HepG2 (cell line): ENCODE data around the gene ZNF33A. TPM values are rescaled to one million over a fixed set of nuclear protein-coding genes. Genes with fewer than 3 reads are reported as not detected.

ENCODE experiments used
- ARHGAP35 ChIP-seq: sonication (generic); formaldehyde crosslinking; IDR thresholded peaks from 2 replicates; pipeline ENCODE4 v1.9.0; 2022; ENCODE audit warnings: mild to moderate bottlenecking, inconsistent platforms, moderate library complexity, missing genetic modification reagents, borderline replicate concordance
- CENPX ChIP-seq: sonication (generic); formaldehyde crosslinking; IDR thresholded peaks from 2 replicates; pipeline ENCODE4 v1.9.0; 2021; ENCODE audit warnings: mild to moderate bottlenecking, missing genetic modification reagents, moderate library complexity
- CHD4 ChIP-seq: fragments of 200-600 bp; sonication (generic); IDR thresholded peaks from 2 replicates; pipeline ENCODE4 v1.7.0; 2017; ENCODE audit warnings: mild to moderate bottlenecking, low read length, borderline replicate concordance
- DNMT3B ChIP-seq: conservative IDR thresholded peaks from 2 replicates; pipeline ENCODE4 v1.6.1; 2016; ENCODE audit warnings: missing biosample characterization, control low read depth
- IRF2 ChIP-seq: IDR thresholded peaks from 2 replicates; pipeline ENCODE4 v1.6.1; 2018; ENCODE audit warnings: missing genetic modification reagents, missing compliant biosample characterization
- JUND ChIP-seq: sonication (generic); formaldehyde crosslinking; IDR thresholded peaks from 2 replicates; pipeline ENCODE4 v1.8.0; 2022; ENCODE audit warnings: mild to moderate bottlenecking, missing genetic modification reagents
- NCOA5 ChIP-seq: sonication (generic); formaldehyde crosslinking; IDR thresholded peaks from 2 replicates; pipeline ENCODE4 v1.4.0; 2020; ENCODE audit warnings: missing genetic modification reagents
- RELA ChIP-seq: sonication (generic); formaldehyde crosslinking; IDR thresholded peaks from 2 replicates; pipeline ENCODE4 v1.4.0; 2020; ENCODE audit warnings: missing genetic modification reagents
- SPEN ChIP-seq: sonication (generic); formaldehyde crosslinking; IDR thresholded peaks from 2 replicates; pipeline ENCODE4 v1.5.1; 2020; ENCODE audit warnings: low read depth, mild to moderate bottlenecking, missing genetic modification reagents
- ZIK1 ChIP-seq: sonication (generic); formaldehyde crosslinking; IDR thresholded peaks from 2 replicates; pipeline ENCODE4 v1.5.0; 2020; ENCODE audit warnings: mild to moderate bottlenecking, low read depth, missing genetic modification reagents, borderline replicate concordance
- ZNF350 ChIP-seq: sonication (generic); formaldehyde crosslinking; IDR thresholded peaks from 2 replicates; pipeline ENCODE4 v1.4.0; 2020; ENCODE audit warnings: mild to moderate bottlenecking, low read depth, missing genetic modification reagents, borderline replicate concordance
- ZNF44 ChIP-seq: sonication (generic); formaldehyde crosslinking; IDR thresholded peaks from 2 replicates; pipeline ENCODE4 v1.5.1; 2020; ENCODE audit warnings: mild to moderate bottlenecking, missing genetic modification reagents
- ZNF678 ChIP-seq: sonication (generic); formaldehyde crosslinking; IDR thresholded peaks from 2 replicates; pipeline ENCODE4 v1.4.0; 2020; ENCODE audit warnings: mild to moderate bottlenecking, missing genetic modification reagents
- ZNF761 ChIP-seq: sonication (generic); formaldehyde crosslinking; conservative IDR thresholded peaks from 2 replicates; pipeline ENCODE4 v1.4.0; 2020; ENCODE audit warnings: mild to moderate bottlenecking, missing genetic modification reagents
- polyA plus RNA-seq, 8 experiments: library from polyadenylated mRNA; depleted of rRNA in 3 of 8; stranded (reverse) in 7 of 8; unstranded in 1 of 8; fragments of >200 nt; fragmentation: Illumina TruSeq in 4 of 8; extraction: Trizol in 4 of 8; gene quantifications; 2 replicates each; pipeline versions ENCODE4 v1.2.1 to v1.2.3, GENCODE V29; 2011 to 2016; ENCODE audit warnings: low read depth in 4 of 8, missing spikeins in 1 of 8, mixed read lengths in 1 of 8; ENCODE audit not compliant: insufficient read depth in 1 of 8
- total RNA-seq, 5 experiments: library from RNA; depleted of rRNA; stranded (reverse); fragments of >200 nt; fragmentation: Illumina TruSeq; extraction: Trizol; gene quantifications; 2 replicates each; pipeline ENCODE4 v1.2.3, GENCODE V29; 2016; ENCODE audit warnings: low read depth in 1 of 5
- TF ChIP-seq, protein P1 (sequence below): IDR thresholded peaks from 2 replicates; pipeline ENCODE4 v1.6.1; 2016
- TF ChIP-seq, protein P2 (sequence below): sonication (generic); IDR thresholded peaks from 2 replicates; pipeline ENCODE4 v1.6.1; 2016; ENCODE audit warnings: low read depth, borderline replicate concordance
- TF ChIP-seq, protein P3 (sequence below), 2 experiments: fragments of 450-650 bp in 1 of 2; sonication (generic) in 1 of 2; formaldehyde crosslinking in 1 of 2; IDR thresholded peaks; 2 replicates each; pipeline versions ENCODE4 v1.6.1 to v1.8.0; 2016 to 2022; ENCODE audit warnings: antibody characterized with exemption in 1 of 2, mild to moderate bottlenecking in 1 of 2, missing genetic modification reagents in 1 of 2
- TF ChIP-seq, protein P4 (sequence below): sonication (generic); formaldehyde crosslinking; IDR thresholded peaks from 2 replicates; pipeline ENCODE4 v1.8.0; 2022; ENCODE audit warnings: missing genetic modification reagents, mild to moderate bottlenecking, borderline replicate concordance

ZNF33A gene
- total and polyA plus RNA-seq, 2 of the 13 experiments (the other 11 are each of a cell fraction or from before 2014, with no cell fraction given) = 13.1 to 22.5 TPM

DNA sequence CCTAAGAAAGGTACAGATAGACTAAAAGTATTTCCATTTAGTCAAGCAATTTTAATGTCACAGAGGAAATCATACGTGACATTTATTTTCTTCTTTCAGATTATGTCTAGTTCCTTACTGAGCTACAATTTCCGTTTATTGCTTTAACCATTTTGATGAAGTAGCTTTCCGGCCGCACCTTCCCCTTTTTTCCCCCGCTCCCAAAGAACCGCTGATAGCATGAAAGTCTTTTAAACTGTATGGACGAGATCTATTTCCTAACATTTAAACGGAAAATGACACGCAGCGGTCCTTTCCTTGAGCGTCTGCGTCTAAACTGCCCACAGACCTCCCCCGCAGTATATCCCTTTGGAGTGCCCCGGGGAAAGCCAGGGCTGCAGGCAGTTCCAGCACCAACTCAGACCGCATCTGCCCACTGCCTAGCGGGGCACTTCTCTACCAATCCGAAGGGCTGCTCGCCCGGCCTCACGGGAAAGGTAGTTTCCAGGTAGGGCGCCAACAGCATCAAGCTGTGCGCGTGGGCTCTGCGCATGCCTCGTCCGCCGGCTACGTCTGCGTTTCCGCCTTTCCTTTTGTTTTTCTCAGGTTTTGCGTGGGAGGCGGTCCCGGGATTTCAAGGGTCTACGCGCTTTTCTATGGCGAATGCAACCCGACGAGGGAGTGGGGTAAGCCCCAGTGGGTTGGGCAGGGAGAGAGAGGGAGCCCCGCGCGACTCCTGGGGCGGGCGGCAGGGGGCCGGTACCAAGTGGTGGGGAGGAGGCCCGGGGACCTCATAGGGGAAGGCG lies at the start of gene ZNF33A (continued):
- TF ChIP-seq, protein P1, sequence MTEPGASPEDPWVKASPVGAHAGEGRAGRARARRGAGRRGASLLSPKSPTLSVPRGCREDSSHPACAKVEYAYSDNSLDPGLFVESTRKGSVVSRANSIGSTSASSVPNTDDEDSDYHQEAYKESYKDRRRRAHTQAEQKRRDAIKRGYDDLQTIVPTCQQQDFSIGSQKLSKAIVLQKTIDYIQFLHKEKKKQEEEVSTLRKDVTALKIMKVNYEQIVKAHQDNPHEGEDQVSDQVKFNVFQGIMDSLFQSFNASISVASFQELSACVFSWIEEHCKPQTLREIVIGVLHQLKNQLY = 0 out of 2 replicates have a peak, but pooled peaks have one; percentile 57
- TF ChIP-seq ZNF350 (CRISPR knock-in tag) (0 out of 2 replicates have a peak, but pooled peaks have one; percentile 43), RELA (CRISPR knock-in tag) (no peak), DNMT3B (CRISPR knock-in tag) (no peak), ZIK1 (CRISPR knock-in tag) (no peak; the same call in 1 of the 2 replicates), ZNF678 (CRISPR knock-in tag) (no peak), NCOA5 (CRISPR knock-in tag) (no peak), ZNF761 (CRISPR knock-in tag) (no peak), ZNF44 (CRISPR knock-in tag) (no peak), CENPX (CRISPR knock-in tag) (no peak), JUND (no peak), SPEN (CRISPR knock-in tag) (no peak; the same call in 1 of the 2 replicates), ARHGAP35 (no peak), IRF2 (peak; percentile 92), CHD4 (no peak)
- TF ChIP-seq, protein P2, sequence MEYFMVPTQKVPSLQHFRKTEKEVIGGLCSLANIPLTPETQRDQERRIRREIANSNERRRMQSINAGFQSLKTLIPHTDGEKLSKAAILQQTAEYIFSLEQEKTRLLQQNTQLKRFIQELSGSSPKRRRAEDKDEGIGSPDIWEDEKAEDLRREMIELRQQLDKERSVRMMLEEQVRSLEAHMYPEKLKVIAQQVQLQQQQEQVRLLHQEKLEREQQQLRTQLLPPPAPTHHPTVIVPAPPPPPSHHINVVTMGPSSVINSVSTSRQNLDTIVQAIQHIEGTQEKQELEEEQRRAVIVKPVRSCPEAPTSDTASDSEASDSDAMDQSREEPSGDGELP = no peak
- TF ChIP-seq, protein P3, sequence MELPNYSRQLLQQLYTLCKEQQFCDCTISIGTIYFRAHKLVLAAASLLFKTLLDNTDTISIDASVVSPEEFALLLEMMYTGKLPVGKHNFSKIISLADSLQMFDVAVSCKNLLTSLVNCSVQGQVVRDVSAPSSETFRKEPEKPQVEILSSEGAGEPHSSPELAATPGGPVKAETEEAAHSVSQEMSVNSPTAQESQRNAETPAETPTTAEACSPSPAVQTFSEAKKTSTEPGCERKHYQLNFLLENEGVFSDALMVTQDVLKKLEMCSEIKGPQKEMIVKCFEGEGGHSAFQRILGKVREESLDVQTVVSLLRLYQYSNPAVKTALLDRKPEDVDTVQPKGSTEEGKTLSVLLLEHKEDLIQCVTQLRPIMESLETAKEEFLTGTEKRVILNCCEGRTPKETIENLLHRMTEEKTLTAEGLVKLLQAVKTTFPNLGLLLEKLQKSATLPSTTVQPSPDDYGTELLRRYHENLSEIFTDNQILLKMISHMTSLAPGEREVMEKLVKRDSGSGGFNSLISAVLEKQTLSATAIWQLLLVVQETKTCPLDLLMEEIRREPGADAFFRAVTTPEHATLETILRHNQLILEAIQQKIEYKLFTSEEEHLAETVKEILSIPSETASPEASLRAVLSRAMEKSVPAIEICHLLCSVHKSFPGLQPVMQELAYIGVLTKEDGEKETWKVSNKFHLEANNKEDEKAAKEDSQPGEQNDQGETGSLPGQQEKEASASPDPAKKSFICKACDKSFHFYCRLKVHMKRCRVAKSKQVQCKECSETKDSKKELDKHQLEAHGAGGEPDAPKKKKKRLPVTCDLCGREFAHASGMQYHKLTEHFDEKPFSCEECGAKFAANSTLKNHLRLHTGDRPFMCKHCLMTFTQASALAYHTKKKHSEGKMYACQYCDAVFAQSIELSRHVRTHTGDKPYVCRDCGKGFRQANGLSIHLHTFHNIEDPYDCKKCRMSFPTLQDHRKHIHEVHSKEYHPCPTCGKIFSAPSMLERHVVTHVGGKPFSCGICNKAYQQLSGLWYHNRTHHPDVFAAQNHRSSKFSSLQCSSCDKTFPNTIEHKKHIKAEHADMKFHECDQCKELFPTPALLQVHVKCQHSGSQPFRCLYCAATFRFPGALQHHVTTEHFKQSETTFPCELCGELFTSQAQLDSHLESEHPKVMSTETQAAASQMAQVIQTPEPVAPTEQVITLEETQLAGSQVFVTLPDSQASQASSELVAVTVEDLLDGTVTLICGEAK (IDR thresholded peaks at IDR 0.05) = no peak
- TF ChIP-seq, protein P3 (CRISPR knock-in tag; IDR thresholded peaks at IDR 0.05) = no peak
- TF ChIP-seq, protein P4, sequence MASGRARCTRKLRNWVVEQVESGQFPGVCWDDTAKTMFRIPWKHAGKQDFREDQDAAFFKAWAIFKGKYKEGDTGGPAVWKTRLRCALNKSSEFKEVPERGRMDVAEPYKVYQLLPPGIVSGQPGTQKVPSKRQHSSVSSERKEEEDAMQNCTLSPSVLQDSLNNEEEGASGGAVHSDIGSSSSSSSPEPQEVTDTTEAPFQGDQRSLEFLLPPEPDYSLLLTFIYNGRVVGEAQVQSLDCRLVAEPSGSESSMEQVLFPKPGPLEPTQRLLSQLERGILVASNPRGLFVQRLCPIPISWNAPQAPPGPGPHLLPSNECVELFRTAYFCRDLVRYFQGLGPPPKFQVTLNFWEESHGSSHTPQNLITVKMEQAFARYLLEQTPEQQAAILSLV = no peak
